Gastroesophageal sphincter (tissue), 4 donors: ENCODE measurements around the gene STX5. TPM values are rescaled to one million over a fixed set of nuclear protein-coding genes. Genes with fewer than 3 reads are reported as not detected.
"Not testable (repeated sequence)": the region's sequence is repeated elsewhere in the genome, so short reads cannot be mapped to it uniquely, and the experiment has no call there.

Source experiments
- ATAC-seq: fragments of 150-250 bp; one replicate; pipeline ENCODE4 v1.9.1; 2016; ENCODE audit warnings: mild to moderate bottlenecking, moderate library complexity
- H3K27ac ChIP-seq, 4 donors: fragments of 200-600 bp; sonication (generic) in 3 of 4; 1 replicate in 3 of 4; 2 replicates in 1 of 4; pipeline ENCODE4 v1.5.1; 2016 to 2019
- H3K27me3 ChIP-seq: fragments of 200-600 bp; sonication (generic); one replicate; pipeline ENCODE4 v1.5.1; 2019
- H3K36me3 ChIP-seq, 2 donors: fragments of 200-600 bp; sonication (generic); one replicate each; pipeline ENCODE4 v1.5.1; 2019; ENCODE audit warnings: control low read depth in 1 of 2
- H3K4me1 ChIP-seq, 3 donors: fragments of 200-600 bp; sonication (generic); 1 replicate in 2 of 3; 2 replicates in 1 of 3; pipeline ENCODE4 v1.5.1; 2016 to 2019; ENCODE audit warnings: control low read depth in 2 of 3
- H3K4me3 ChIP-seq, 2 donors: fragments of 200-600 bp; sonication (generic); one replicate each; pipeline ENCODE4 v1.5.1; 2019; ENCODE audit warnings: mild to moderate bottlenecking in 1 of 2, moderate library complexity in 1 of 2
- H3K9me3 ChIP-seq, 3 donors: fragments of 200-600 bp; sonication (generic); one replicate each; pipeline ENCODE4 v1.5.1; 2017 to 2019; ENCODE audit warnings: control low read depth in 2 of 3
- CTCF ChIP-seq, 4 experiments: fragments of 200-600 bp in 2 of 4; fragments of 450-650 bp in 2 of 4; sonication (generic) in 1 of 4; IDR thresholded peaks; one replicate each; pipeline ENCODE4 v1.5.1; 2017 to 2019; ENCODE audit warnings: antibody characterized with exemption in 4 of 4, mild to moderate bottlenecking in 2 of 4, moderate library complexity in 2 of 4
- EP300 ChIP-seq: sonication (generic); formaldehyde crosslinking; IDR thresholded peaks from one replicate; pipeline ENCODE4 v1.6.1; 2017; ENCODE audit warnings: antibody characterized with exemption, mild to moderate bottlenecking
- POLR2A ChIP-seq, 2 donors: fragments of 450-650 bp; IDR thresholded peaks; one replicate each; pipeline ENCODE4 v1.6.1; 2017; ENCODE audit warnings: antibody characterized with exemption in 2 of 2, mild to moderate bottlenecking in 2 of 2, moderate library complexity in 1 of 2
- POLR2AphosphoS5 ChIP-seq: sonication (generic); formaldehyde crosslinking; IDR thresholded peaks from one replicate; pipeline ENCODE4 v1.6.1; 2017; ENCODE audit warnings: antibody characterized with exemption
- WGBS, 2 donors: methylation state at CpG; one replicate each; pipeline ENCODE4 v1.1.5; 2018; ENCODE audit warnings: low coverage in 1 of 2; 5-methylcytosine and 5-hydroxymethylcytosine counted together
- total RNA-seq, 4 donors: library from RNA; depleted of rRNA; stranded (reverse); fragments of >200 nt; gene quantifications; one replicate each; pipeline ENCODE4 v1.1.0, GENCODE V29; 2016

The STX5 gene
- total RNA-seq, 4 donors from 2014 or later = 23.3 to 31.6 (median 27.8) TPM

- TF ChIP-seq EP300 = no peak
- TF ChIP-seq POLR2AphosphoS5 = no peak
- TF ChIP-seq CTCF (IDR thresholded peaks at IDR 0.05) = no peak
- no peak overlapping the region for H3K4me3 ChIP-seq
- H3K27me3 ChIP-seq = no peaks in the 10 kb centered on the region
- H3K9me3 ChIP-seq = no peaks in the 10 kb centered on the region
- ATAC-seq = no peak
- H3K27ac ChIP-seq = no peak overlapping the region
- H3K36me3 ChIP-seq = no peaks in the 10 kb centered on the region
- peaks cover 0 to 13% (median 6%) of the 10 kb centered on the region in 3 donors for H3K4me1 ChIP-seq
- WGBS, 2 donors = 67 to 80% methylated on average over 2 to 4 of the region's 5 CpGs
Measured at GRCh38 chr11:62860835-62861563, 29.1 kb upstream of the STX5 start.

GRCh38 chr11:62859281-62859703, 27.4 kb upstream of the STX5 start:
- not testable (repeated sequence) for H3K27me3 ChIP-seq, H3K36me3 ChIP-seq, H3K27ac ChIP-seq, H3K4me3 ChIP-seq, H3K9me3 ChIP-seq, ATAC-seq
- peaks cover 1 to 21% (median 11%) of the 10 kb centered on the region in 3 donors for H3K4me1 ChIP-seq
- 72 to 82% methylated on average over 3 to 6 of the region's 8 CpGs for WGBS, 2 donors

- Histone ChIP-seq H3K4me1 (peaks cover 10 to 32% (median 22%) of the 10 kb centered on the region in 3 donors), H3K9me3 (no peaks in the 10 kb centered on the region), H3K4me3 (no peak overlapping the region), H3K27me3 (no peaks in the 10 kb centered on the region), H3K36me3 (peaks cover 4 to 9% of the 10 kb centered on the region in 2 donors), H3K27ac (no peak overlapping the region)
- TF ChIP-seq EP300 (no peak), POLR2AphosphoS5 (no peak), CTCF (IDR thresholded peaks at IDR 0.05) (no peak), POLR2A (IDR thresholded peaks at IDR 0.05) (no peak)
- no peak for ATAC-seq
- 77 to 86% methylated on average over 5 to 7 of the region's 7 CpGs for WGBS, 2 donors
Measured at GRCh38 chr11:62858201-62858600, 26.4 kb upstream of the STX5 start.

DNA sequence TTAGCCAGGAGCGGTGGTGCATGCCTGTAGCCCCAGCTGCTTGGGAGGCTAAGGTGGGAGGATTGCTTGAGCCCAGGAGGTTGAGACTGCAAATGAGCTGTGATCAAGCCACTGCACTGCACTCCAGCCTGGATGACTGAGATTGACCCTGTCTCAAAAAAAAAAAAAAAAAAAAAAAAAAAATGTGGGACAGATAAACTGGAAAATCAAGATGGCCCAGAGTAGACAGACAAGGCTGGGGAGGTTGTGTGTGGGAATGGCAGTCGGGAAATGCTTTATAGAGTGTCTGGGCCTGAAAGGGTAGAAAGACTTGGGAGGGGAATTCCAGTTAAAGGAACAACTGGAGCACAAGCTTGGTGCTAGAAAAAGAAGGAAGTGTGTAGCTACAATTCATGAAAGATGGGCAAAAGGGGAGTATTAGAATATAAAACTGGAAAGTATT, 25.7 kb upstream of the STX5 start:
- H3K36me3 ChIP-seq = peaks cover 5 to 16% of the 10 kb centered on the region in 2 donors
- H3K4me3 ChIP-seq = no peak overlapping the region
- H3K4me1 ChIP-seq = peaks cover 10 to 39% (median 24%) of the 10 kb centered on the region in 3 donors
- H3K27ac ChIP-seq = no peak overlapping the region
- no peak for TF ChIP-seq EP300
- no peak for TF ChIP-seq POLR2AphosphoS5
- TF ChIP-seq CTCF (IDR thresholded peaks at IDR 0.05) = no peak
- no peak for TF ChIP-seq POLR2A (IDR thresholded peaks at IDR 0.05)
- no peaks in the 10 kb centered on the region for H3K9me3 ChIP-seq
- no peak for ATAC-seq
- 33 to 50% methylated on average over 1 of the region's 2 CpGs for WGBS, 2 donors
- H3K27me3 ChIP-seq = no peaks in the 10 kb centered on the region

GRCh38 chr11:62856333-62856895, 24.6 kb upstream of the STX5 start:
- H3K9me3 ChIP-seq = no peaks in the 10 kb centered on the region
- no peak for ATAC-seq
- H3K27ac ChIP-seq = peak overlapping the region in 3 of 4 donors; percentile 78 to 86 (median 86)
- H3K4me1 ChIP-seq = peaks cover 10 to 39% (median 24%) of the 10 kb centered on the region in 3 donors
- H3K36me3 ChIP-seq = peaks cover 5 to 27% of the 10 kb centered on the region in 2 donors
- WGBS, 2 donors = 14% methylated on average over 11 to 15 of the region's 20 CpGs
- H3K4me3 ChIP-seq = peak overlapping the region; percentile 24 to 75
- H3K27me3 ChIP-seq = no peaks in the 10 kb centered on the region
- no peak for TF ChIP-seq POLR2AphosphoS5
- TF ChIP-seq EP300 = no peak
- TF ChIP-seq CTCF (IDR thresholded peaks at IDR 0.05) = no peak
- no peak for TF ChIP-seq POLR2A (IDR thresholded peaks at IDR 0.05)
